ENCODE data around the gene OTUD3. TPM values are rescaled to one million over a fixed set of nuclear protein-coding genes. Genes with fewer than 3 reads are reported as not detected.

Gene OTUD3
- total RNA-seq, 2 donors from 2014 or later = 5.3 to 16.5 TPM

DNA sequence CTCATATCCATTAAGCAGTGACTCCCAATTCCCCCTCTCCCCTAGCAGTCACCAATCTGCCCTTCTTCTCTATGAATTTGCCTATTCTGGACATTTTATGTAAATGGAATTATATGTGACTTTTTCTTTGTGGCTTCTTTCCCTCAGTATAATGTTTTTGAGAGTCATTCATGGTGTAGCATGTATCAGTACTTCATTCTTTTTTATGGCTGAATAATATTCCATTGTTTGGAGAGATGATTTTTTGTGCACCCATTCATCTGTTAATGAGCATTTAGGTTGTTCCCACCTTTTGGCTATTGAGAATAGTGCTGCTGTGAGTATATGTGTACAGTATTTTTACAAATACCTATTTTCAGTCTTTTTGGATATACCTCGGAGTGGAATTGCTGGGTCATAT, 19.5 kb downstream of the OTUD3 start:
- H3K9me3 ChIP-seq = no peaks in the 10 kb centered on the region
- 98% methylated on average over 1 of the region's 1 CpG for WGBS
- no peaks in the 10 kb centered on the region for H3K4me1 ChIP-seq (replicated peaks)
- intact Hi-C loops (cut with DNase I) = no loop called here
- no peak overlapping the region for H3K27ac ChIP-seq
- H3K36me3 ChIP-seq = peaks cover 0 to 4% of the 10 kb centered on the region in 2 donors
- no peak for DNase-seq (ENCODE audit: low spot score)
- no peak overlapping the region for H3K4me3 ChIP-seq
- H3K27me3 ChIP-seq (replicated peaks; ENCODE audit: insufficient read depth) = no peaks in the 10 kb centered on the region
- no peak for TF ChIP-seq POLR2AphosphoS5 (IDR thresholded peaks at IDR 0.05)
- TF ChIP-seq POLR2A (IDR thresholded peaks at IDR 0.05) = no peak
- TF ChIP-seq, protein P1, sequence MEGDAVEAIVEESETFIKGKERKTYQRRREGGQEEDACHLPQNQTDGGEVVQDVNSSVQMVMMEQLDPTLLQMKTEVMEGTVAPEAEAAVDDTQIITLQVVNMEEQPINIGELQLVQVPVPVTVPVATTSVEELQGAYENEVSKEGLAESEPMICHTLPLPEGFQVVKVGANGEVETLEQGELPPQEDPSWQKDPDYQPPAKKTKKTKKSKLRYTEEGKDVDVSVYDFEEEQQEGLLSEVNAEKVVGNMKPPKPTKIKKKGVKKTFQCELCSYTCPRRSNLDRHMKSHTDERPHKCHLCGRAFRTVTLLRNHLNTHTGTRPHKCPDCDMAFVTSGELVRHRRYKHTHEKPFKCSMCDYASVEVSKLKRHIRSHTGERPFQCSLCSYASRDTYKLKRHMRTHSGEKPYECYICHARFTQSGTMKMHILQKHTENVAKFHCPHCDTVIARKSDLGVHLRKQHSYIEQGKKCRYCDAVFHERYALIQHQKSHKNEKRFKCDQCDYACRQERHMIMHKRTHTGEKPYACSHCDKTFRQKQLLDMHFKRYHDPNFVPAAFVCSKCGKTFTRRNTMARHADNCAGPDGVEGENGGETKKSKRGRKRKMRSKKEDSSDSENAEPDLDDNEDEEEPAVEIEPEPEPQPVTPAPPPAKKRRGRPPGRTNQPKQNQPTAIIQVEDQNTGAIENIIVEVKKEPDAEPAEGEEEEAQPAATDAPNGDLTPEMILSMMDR (IDR thresholded peaks at IDR 0.05) = no peak

DNA sequence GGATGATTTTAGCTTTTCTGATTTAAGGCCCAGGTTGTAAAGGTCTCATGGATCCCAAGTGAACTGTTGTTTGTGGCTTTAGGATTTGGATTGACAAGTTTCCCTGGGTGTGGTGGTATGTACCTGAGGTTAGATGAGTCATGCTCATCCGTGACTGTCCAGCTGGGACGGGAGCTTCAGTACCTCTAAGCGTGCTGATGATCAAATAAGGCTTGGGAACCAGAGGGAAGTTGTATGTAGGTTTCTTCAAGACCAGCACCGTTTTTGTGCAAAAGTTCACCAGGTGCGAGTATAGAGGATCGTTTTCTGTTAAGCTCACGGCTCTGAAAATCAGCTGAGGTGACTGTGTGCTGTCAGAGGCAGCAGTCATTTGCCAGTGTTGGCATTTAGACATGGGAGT, 21.4 kb downstream of the OTUD3 start:
- no peak overlapping the region for H3K27ac ChIP-seq
- no peaks in the 10 kb centered on the region for H3K27me3 ChIP-seq (replicated peaks; ENCODE audit: insufficient read depth)
- peaks cover 7 to 9% of the 10 kb centered on the region in 2 donors for H3K36me3 ChIP-seq
- no peak overlapping the region for H3K4me3 ChIP-seq
- intact Hi-C loops (cut with DNase I) = no loop called here
- no peaks in the 10 kb centered on the region for H3K9me3 ChIP-seq
- DNase-seq (ENCODE audit: low spot score) = no peak
- no peaks in the 10 kb centered on the region for H3K4me1 ChIP-seq (replicated peaks)
- 93% methylated on average over 7 of the region's 7 CpGs for WGBS
- no peak for TF ChIP-seq POLR2AphosphoS5 (IDR thresholded peaks at IDR 0.05)
- TF ChIP-seq, protein P1 (IDR thresholded peaks at IDR 0.05) = no peak
- no peak for TF ChIP-seq POLR2A (IDR thresholded peaks at IDR 0.05)

DNA sequence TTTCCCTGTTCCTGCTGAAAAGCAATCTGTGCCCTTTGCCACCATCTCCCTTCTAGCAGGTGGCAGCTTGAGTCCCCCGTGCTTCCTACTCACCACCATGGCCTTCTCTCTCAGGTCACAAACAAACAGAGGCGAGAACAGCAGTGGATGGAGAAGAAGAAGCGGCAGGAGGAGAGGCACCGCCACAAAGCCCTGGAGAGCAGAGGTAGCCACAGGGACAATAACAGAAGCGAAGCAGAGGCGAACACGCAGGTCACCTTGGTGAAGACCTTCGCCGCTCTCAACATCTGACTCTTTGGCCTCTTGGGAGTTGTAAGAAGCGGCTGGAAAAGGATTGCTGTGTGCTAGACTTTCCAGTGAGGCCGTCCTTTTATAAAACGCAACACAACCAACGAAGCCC, 25.3 kb downstream of the OTUD3 start:
- DNase-seq (ENCODE audit: low spot score) = no peak
- no peak for TF ChIP-seq POLR2A (IDR thresholded peaks at IDR 0.05)
- TF ChIP-seq POLR2AphosphoS5 (IDR thresholded peaks at IDR 0.05) = no peak
- TF ChIP-seq, protein P1 (IDR thresholded peaks at IDR 0.05) = no peak
- 95% methylated on average over 13 of the region's 13 CpGs for WGBS
- Histone ChIP-seq H3K4me1 (replicated peaks) (no peaks in the 10 kb centered on the region), H3K9me3 (no peaks in the 10 kb centered on the region), H3K36me3 (peaks cover 7 to 13% of the 10 kb centered on the region in 2 donors), H3K4me3 (no peak overlapping the region), H3K27ac (no peak overlapping the region), H3K27me3 (replicated peaks; ENCODE audit: insufficient read depth) (no peaks in the 10 kb centered on the region)
- intact Hi-C loops (cut with DNase I) = no loop called here

DNA sequence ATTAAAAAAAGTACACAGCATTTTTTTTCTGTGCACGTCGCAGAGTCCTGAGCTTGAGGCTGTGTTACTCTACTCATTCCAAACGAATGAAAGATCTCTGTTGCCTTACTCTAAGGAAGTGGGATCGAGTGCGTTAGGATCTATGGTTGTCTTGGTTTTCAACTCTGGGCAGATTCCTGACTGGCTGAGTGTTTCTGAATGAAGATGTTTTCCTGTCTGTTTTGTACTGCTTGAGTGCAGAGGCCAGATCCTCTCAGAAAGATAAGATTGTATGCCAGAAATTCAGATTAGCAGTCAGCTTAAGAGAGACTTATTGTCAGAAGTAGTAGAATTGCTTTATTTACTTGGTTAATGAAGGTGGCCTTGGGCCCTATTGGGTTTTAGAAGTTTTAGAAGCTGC, 27.2 kb downstream of the OTUD3 start:
- intact Hi-C loops (cut with DNase I) = no loop called here
- H3K4me1 ChIP-seq (replicated peaks) = no peaks in the 10 kb centered on the region
- TF ChIP-seq POLR2AphosphoS5 (IDR thresholded peaks at IDR 0.05) = no peak
- TF ChIP-seq, protein P1 (IDR thresholded peaks at IDR 0.05) = no peak
- TF ChIP-seq POLR2A (IDR thresholded peaks at IDR 0.05) = no peak
- peak overlapping the region; percentile 55 to 59 for H3K27ac ChIP-seq
- H3K27me3 ChIP-seq (replicated peaks; ENCODE audit: insufficient read depth) = no peaks in the 10 kb centered on the region
- no peak for DNase-seq (ENCODE audit: low spot score)
- no peak overlapping the region for H3K4me3 ChIP-seq
- H3K36me3 ChIP-seq = peaks cover 7 to 14% of the 10 kb centered on the region in 2 donors
- 64% methylated on average over 5 of the region's 5 CpGs for WGBS
- H3K9me3 ChIP-seq = no peaks in the 10 kb centered on the region

DNA sequence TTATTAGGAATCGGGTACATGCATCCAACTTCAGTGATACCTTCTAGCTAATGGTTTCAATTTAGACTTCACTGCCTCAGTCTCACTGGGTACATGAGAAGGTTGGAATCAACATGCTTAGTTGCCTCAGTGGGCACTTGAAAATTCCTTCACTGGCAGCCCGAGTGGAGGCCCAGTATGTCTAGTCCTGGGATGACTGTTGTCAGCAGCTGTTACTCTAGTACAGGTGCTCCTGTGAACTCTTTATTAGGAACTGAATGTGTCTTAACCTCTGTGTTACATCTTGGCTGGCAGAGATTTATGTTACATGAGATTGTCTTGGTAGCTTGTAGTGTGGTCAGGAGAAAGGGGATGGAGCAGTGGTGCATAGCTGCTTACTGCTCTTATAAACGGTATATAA, 27.8 kb downstream of the OTUD3 start:
- 74% methylated on average over 3 of the region's 3 CpGs for WGBS
- peak overlapping the region; percentile 55 to 59 for H3K27ac ChIP-seq
- no peaks in the 10 kb centered on the region for H3K9me3 ChIP-seq
- no peaks in the 10 kb centered on the region for H3K27me3 ChIP-seq (replicated peaks; ENCODE audit: insufficient read depth)
- TF ChIP-seq POLR2AphosphoS5 (IDR thresholded peaks at IDR 0.05) (no peak), POLR2A (IDR thresholded peaks at IDR 0.05) (no peak)
- TF ChIP-seq, protein P1 (IDR thresholded peaks at IDR 0.05) = no peak
- no peak for DNase-seq (ENCODE audit: low spot score)
- peaks cover 7 to 14% of the 10 kb centered on the region in 2 donors for H3K36me3 ChIP-seq
- intact Hi-C loops (cut with DNase I) = loop anchor here (10.0 kb wide), 2 partner anchors 185 to 285 kb away; no protein-coding TSS in a partner anchor
- no peaks in the 10 kb centered on the region for H3K4me1 ChIP-seq (replicated peaks)
- H3K4me3 ChIP-seq = no peak overlapping the region
